Ectodermal cell (in vitro differentiated cells): ENCODE measurements around the gene HSD3B7.

Experiments
- H3K27ac ChIP-seq: 2 replicates; pipeline ENCODE4 v1.7.0; 2013; ENCODE audit warnings: mild to moderate bottlenecking, low read depth, low read length; ENCODE audit not compliant: insufficient read depth, poor library complexity, severe bottlenecking
- H3K27me3 ChIP-seq: 2 replicates; pipeline ENCODE4 v1.7.0; 2013; ENCODE audit warnings: mild to moderate bottlenecking, low read length; ENCODE audit not compliant: insufficient read depth, control insufficient read depth, poor library complexity, severe bottlenecking
- H3K36me3 ChIP-seq: one replicate; pipeline ENCODE4 v1.7.0; 2013; ENCODE audit warnings: low read length; ENCODE audit not compliant: control insufficient read depth, insufficient read depth
- H3K4me1 ChIP-seq: one replicate; pipeline ENCODE4 v1.7.0; 2013; ENCODE audit warnings: low read length; ENCODE audit not compliant: control insufficient read depth, insufficient read depth
- H3K4me3 ChIP-seq: 2 replicates; pipeline ENCODE4 v1.7.0; 2013; ENCODE audit warnings: low read depth, low read length, control low read depth; ENCODE audit not compliant: insufficient read depth
- H3K9me3 ChIP-seq: 2 replicates; pipeline ENCODE4 v1.7.0; 2013; ENCODE audit warnings: mild to moderate bottlenecking, low read length, moderate library complexity; ENCODE audit not compliant: control insufficient read depth
- WGBS, 2 experiments: methylation state at CpG; one replicate each; pipeline ENCODE4 v1.1.7; 2013; ENCODE audit warnings: missing lambda C conversion rate in 2 of 2; 5-methylcytosine and 5-hydroxymethylcytosine counted together

HSD3B7 gene

DNA sequence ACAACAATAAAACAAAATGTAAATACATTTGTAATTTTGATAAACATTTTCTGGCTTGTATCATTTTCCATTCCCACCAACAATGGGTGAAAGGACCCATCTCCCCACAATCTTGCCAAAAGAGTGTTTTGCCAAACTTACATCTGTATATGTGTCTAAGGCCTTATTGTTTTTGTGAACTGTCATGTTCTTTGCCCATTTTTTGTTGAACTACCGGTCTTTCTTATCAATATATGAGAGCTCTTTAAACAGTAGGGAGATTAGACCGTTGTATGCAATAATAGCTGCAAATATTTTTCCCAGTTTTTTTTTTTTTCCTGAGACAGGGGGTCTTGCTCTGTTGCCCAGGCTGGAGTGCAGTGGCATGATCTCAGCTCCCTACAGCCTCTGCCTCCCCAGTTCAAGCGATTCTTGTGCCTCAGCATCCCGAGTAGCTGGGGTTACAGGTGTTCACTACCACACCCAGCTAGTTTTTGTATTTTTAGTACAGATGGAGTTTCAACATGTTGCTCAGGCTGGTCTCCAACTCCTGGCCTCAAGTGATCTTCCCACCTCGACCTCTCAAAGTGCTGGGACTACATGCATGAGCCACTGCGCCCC, 38.7 kb downstream of the HSD3B7 start:
- Histone ChIP-seq H3K27me3 (no peaks in the 10 kb centered on the region), H3K27ac (no peak overlapping the region), H3K4me3 (no peak overlapping the region), H3K9me3 (no peaks in the 10 kb centered on the region), H3K4me1 (no peaks in the 10 kb centered on the region), H3K36me3 (no peaks in the 10 kb centered on the region)
- WGBS, 2 experiments: 86% methylated on average over 6 of the region's 6 CpGs

DNA sequence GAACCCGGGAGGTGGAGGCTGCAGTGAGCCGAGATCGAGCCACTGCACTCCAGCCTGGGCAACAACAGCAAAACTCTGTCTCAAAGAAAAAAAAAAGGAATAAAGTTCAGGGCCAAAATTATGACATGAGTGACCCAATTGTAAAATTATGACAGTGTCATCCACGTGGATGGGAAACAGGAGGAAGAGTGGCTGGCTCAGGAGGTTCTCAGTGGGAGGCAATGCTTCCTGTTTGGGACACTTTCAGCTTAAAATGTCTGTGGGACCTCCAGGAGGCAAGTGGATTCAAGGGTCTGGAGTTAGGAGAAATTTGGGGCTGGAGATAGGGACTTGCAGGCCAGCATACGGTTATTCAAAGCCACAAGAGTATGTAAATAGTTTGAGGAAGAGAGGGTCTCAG, 40.3 kb downstream of the HSD3B7 start:
- H3K36me3 ChIP-seq: no peaks in the 10 kb centered on the region
- 83 to 86% methylated on average over 5 of the region's 5 CpGs for WGBS, 2 experiments
- no peaks in the 10 kb centered on the region for H3K27me3 ChIP-seq
- H3K9me3 ChIP-seq: no peaks in the 10 kb centered on the region
- H3K4me3 ChIP-seq: no peak overlapping the region
- no peaks in the 10 kb centered on the region for H3K4me1 ChIP-seq
- no peak overlapping the region for H3K27ac ChIP-seq

DNA sequence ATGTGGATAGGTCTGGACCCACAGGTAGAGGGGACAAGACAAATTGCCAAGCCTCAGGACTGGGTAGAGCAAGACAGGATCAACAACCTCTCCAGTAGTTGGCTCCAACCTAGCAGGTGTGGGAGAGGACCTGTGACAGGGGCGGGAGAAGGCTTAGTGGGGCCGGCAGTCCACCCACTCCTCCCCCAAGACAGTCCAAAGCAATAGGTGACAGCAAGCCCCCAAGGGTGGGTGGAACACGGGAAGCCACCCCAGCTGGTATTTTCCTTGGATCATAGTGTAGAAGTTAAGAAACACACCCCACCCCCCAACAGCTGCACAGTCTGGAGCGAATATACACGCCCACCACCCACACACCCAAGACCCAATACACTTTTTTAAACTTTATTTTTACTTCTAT, 44.3 kb downstream of the HSD3B7 start:
- H3K27ac ChIP-seq: no peak overlapping the region
- H3K9me3 ChIP-seq: no peaks in the 10 kb centered on the region
- no peak overlapping the region for H3K4me3 ChIP-seq
- WGBS, 2 experiments: 83 to 89% methylated on average over 3 of the region's 5 CpGs
- no peaks in the 10 kb centered on the region for H3K36me3 ChIP-seq
- no peaks in the 10 kb centered on the region for H3K4me1 ChIP-seq
- no peaks in the 10 kb centered on the region for H3K27me3 ChIP-seq

DNA sequence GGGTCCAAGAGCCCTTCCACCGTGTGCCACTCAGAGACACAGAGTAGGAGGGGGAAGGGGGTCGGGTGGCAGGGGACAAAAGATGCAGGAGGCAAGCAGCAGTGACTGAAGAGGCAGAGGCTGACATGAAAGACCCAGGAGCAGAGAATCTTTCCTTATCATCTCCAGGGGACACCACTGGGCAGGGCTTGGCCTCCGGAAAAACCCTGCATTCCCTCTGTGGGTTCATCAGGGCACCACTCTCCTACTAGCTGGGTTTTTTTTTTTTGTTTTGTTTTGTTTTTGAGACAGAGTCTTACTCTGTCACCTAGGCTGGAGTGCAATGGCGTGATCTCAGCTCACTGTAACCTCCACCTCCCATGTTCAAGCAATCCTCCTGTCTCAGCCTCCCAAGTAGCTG, 46.3 kb downstream of the HSD3B7 start:
- 78 to 83% methylated on average over 3 to 4 of the region's 4 CpGs for WGBS, 2 experiments
- H3K27me3 ChIP-seq: no peaks in the 10 kb centered on the region
- no peak overlapping the region for H3K4me3 ChIP-seq
- no peaks in the 10 kb centered on the region for H3K9me3 ChIP-seq
- no peaks in the 10 kb centered on the region for H3K4me1 ChIP-seq
- H3K36me3 ChIP-seq: no peaks in the 10 kb centered on the region
- H3K27ac ChIP-seq: no peak overlapping the region

DNA sequence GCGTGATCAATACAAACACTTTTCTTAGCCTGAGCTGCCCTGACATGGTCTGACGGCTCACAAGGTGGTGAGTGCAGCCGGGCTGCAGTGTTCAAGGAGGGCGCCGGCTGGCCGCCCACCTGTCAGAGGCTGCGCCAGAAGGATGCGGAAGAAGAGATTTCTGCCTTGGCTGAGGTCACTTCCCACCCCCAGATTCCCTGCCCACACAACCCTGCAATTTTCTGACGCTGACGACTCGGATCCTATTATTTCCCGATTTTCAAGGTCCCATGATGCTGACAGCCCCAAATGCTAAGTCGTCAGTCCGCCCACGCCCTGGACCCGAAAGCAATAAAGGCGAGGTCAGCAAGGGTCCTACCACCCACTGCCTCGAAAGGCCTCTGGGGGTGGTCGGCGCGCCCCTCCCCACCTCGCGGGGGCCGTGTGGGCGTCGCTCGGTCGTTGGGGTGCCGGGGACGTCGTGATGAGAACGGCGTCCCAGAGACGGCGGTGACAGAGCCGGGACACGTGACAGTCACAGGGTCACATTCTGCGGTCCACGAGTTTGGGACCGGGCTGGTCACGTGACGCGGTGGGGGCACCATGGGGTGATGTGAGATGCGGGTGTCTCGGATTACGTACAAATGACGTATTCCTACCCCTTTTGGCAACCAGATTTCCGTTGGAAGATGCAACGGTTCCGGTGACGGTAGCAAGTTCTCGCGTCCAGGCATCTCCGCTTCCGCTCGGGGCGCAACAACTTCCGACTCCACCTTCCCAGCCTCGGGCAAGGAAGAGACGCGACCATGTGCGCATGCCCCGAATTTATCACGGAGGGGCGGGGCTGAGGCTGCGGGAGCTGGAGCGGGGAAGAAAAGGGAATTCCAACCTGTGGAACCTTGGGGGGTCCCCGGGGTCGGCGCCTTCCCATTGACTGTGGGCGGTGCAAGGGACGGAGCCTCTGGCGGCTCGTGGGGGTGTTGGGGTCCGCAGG, 48.0 kb downstream of the HSD3B7 start, which contains the start of gene STX4:
TSS of gene STX4 (plus strand) at position 823 of the 973 bp plus-strand sequence. CDS start 248 bp downstream, outside the sequence.
- Histone ChIP-seq H3K27ac (peak within 1 kb of the TSS; percentile 48), H3K27me3 (no peaks in the 10 kb centered on the region), H3K9me3 (no peaks in the 10 kb centered on the region), H3K4me1 (no peaks in the 10 kb centered on the region), H3K4me3 (peak within 1 kb of the TSS; percentile 98), H3K36me3 (no peaks in the 10 kb centered on the region)
- 2% methylated on average over 75 of the region's 75 CpGs for WGBS, 2 experiments

DNA sequence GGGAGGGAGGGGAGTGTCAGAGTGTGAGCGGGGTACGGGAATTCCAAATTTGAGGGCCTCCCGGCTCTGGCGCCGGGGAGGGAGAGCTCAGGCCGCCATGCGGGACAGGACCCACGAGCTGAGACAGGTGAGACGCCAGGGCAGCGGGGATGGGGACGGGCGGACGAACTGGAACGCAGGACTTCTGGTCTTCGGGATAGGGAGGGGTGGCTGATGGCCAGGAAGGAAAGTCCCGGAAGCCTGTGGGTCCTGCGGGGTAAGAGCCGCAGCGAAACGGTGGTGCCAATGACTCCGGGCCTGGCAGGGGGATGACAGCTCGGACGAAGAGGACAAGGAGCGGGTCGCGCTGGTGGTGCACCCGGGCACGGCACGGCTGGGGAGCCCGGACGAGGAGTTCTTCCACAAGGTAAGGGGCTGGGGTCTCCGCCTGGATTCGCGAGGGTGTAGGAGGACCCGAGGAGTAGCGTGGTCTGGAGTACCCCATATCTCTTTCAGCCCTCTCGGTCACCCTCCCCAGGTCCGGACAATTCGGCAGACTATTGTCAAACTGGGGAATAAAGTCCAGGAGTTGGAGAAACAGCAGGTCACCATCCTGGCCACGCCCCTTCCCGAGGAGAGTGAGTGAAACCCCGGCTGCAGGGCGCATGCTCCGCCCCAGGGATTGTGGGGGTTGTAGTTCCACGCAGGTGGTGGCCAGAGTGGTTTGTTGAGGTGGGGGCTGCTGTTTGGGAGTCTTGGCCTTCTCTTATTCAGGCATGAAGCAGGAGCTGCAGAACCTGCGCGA, 48.9 kb downstream of the HSD3B7 start:
- 1 to 2% methylated on average over 47 of the region's 47 CpGs for WGBS, 2 experiments
- Histone ChIP-seq H3K36me3 (no peaks in the 10 kb centered on the region), H3K4me1 (no peaks in the 10 kb centered on the region), H3K27ac (no peak overlapping the region), H3K9me3 (no peaks in the 10 kb centered on the region), H3K4me3 (peak overlapping the region; percentile 98), H3K27me3 (no peaks in the 10 kb centered on the region)

DNA sequence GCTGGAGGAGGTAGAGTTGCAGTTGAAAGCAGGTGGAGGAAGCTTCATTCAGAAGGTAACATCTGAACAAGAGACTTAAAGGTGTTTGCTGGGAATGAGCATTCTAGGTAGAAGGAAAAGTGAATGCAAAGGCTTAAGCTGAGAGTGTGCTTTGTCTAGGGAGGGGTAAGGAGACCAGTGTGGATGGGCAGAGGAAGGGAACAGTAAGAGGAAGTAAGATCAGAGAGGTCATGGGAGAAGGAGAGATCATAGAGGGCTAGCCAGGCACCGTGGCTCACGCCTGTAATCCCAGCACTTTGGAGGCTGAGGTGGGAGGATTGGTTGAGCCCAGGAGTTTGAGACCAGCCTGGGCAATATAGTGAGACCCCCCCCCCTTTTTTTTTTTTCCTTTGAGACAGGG, 51.7 kb downstream of the HSD3B7 start:
- Histone ChIP-seq H3K4me1 (no peaks in the 10 kb centered on the region), H3K4me3 (no peak overlapping the region), H3K9me3 (no peaks in the 10 kb centered on the region), H3K27ac (no peak overlapping the region), H3K36me3 (no peaks in the 10 kb centered on the region), H3K27me3 (no peaks in the 10 kb centered on the region)
- 72 to 83% methylated on average over 2 of the region's 2 CpGs for WGBS, 2 experiments
